Stimulated activated memory B cell treated with anti-CD40 and anti-IgM and Interleukin-4, amounts not matched to agents 10 μg/mL and 1 μg/mL and 100 μg/mL, for 72 hours (primary cell): ENCODE measurements around the gene RRBP1.

ENCODE experiments used
- ATAC-seq: fragments of 150-1000 bp; cut with Tn5 transposase; 2 replicates; pipeline ENCODE4 v1.10.0; 2021
- H3K27ac Mint-ChIP-seq: one replicate; pipeline ENCODE4 v1.8.0; 2022; ENCODE audit warnings: mild to moderate bottlenecking, mixed read lengths
- H3K27me3 Mint-ChIP-seq: one replicate; pipeline ENCODE4 v1.8.0; 2022; ENCODE audit warnings: mixed read lengths
- H3K36me3 Mint-ChIP-seq: one replicate; pipeline ENCODE4 v1.8.0; 2022; ENCODE audit warnings: mixed read lengths
- H3K4me1 Mint-ChIP-seq: one replicate; pipeline ENCODE4 v1.8.0; 2022; ENCODE audit warnings: mixed read lengths
- H3K4me3 Mint-ChIP-seq: one replicate; pipeline ENCODE4 v1.8.0; 2022; ENCODE audit warnings: mild to moderate bottlenecking, moderate library complexity, mixed read lengths
- H3K9me3 Mint-ChIP-seq: one replicate; pipeline ENCODE4 v1.8.0; 2022; ENCODE audit warnings: mixed read lengths

Gene RRBP1, protein sequence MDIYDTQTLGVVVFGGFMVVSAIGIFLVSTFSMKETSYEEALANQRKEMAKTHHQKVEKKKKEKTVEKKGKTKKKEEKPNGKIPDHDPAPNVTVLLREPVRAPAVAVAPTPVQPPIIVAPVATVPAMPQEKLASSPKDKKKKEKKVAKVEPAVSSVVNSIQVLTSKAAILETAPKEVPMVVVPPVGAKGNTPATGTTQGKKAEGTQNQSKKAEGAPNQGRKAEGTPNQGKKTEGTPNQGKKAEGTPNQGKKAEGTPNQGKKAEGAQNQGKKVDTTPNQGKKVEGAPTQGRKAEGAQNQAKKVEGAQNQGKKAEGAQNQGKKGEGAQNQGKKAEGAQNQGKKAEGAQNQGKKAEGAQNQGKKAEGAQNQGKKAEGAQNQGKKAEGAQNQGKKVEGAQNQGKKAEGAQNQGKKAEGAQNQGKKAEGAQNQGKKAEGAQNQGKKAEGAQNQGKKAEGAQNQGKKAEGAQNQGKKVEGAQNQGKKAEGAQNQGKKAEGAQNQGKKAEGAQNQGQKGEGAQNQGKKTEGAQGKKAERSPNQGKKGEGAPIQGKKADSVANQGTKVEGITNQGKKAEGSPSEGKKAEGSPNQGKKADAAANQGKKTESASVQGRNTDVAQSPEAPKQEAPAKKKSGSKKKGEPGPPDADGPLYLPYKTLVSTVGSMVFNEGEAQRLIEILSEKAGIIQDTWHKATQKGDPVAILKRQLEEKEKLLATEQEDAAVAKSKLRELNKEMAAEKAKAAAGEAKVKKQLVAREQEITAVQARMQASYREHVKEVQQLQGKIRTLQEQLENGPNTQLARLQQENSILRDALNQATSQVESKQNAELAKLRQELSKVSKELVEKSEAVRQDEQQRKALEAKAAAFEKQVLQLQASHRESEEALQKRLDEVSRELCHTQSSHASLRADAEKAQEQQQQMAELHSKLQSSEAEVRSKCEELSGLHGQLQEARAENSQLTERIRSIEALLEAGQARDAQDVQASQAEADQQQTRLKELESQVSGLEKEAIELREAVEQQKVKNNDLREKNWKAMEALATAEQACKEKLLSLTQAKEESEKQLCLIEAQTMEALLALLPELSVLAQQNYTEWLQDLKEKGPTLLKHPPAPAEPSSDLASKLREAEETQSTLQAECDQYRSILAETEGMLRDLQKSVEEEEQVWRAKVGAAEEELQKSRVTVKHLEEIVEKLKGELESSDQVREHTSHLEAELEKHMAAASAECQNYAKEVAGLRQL (N-terminal part only)

DNA sequence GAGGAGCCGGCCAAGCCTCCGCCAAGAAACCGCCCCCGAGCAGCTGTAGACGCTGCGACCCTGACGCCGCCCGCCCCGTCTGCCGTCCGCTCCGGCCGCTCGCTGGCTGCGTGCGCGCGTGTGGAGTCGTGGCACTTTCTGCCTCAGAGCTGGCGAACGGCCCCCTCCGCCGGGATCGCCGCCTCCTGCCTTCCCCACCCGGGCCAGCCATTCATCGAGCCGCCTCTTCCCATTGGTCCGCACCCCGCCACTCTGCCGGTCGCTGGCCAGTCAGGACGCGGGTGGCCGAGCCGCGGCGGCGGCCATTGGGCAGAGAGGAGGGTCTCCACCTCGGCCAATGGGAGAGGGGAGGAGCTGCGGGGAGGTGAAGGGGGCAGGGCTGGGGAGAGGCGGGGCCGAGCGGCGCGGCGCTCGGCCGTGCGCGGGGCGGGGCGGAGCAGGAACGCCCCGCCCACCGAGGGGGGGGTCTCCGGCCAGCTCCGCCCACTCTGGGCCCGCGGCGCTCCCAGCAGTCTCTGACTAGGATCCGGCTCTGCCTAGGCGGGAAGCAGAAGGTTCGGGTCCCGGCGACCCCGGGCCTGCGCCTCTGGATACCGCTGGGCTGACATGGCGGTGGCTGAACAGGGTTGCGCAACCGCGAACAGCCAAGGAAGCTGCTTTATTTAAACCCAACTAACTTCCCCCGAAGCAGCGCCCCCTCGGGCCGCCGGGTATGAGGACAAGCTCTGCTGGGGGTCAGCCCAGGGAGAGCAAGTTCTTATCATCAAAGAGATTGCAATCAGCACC is at the start of gene RRBP1:
TSS of gene RRBP1 (minus strand) at position 140 of the 786 bp plus-strand sequence. CDS start 21,735 bp downstream, outside the sequence.
- peak within 1 kb of the TSS; percentile 82 for H3K4me3 Mint-ChIP-seq

DNA sequence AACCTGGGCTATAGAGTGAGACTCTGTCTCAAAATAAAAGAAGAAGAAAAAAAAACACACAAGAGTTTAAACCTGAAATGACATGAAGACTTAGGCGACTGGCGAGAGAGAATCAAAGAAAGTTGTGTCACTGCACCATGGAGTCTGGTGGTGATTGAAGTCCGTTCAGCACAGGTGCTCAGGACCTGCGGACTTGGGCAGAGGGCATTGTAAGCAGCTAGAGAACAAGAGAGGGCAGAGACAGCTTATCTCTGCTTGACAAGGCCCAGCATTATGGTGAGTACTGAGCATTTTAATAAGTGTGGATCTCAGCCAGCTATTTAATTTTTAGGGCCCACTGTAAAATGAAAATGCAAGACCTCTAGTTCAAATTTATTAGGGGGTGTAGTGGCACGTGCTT is 49.2 kb upstream of the RRBP1 start:
- no peaks in the 10 kb centered on the region for H3K36me3 Mint-ChIP-seq
- peaks cover 38% of the 10 kb centered on the region for H3K27me3 Mint-ChIP-seq
- H3K4me3 Mint-ChIP-seq: no peak overlapping the region
- no peaks in the 10 kb centered on the region for H3K4me1 Mint-ChIP-seq
- H3K27ac Mint-ChIP-seq: no peak overlapping the region
- no peak for ATAC-seq
- H3K9me3 Mint-ChIP-seq: peaks cover 2% of the 10 kb centered on the region

More for the DNA sequence above, at the start of gene RRBP1:
- Mint-ChIP-seq H3K36me3 (no peaks in the 10 kb centered on the region), H3K9me3 (peaks cover 8% of the 10 kb centered on the region), H3K27ac (peak within 1 kb of the TSS; percentile 75), H3K4me1 (peaks cover 18% of the 10 kb centered on the region), H3K27me3 (peaks cover 39% of the 10 kb centered on the region)
- peak; percentile 97 for ATAC-seq

DNA sequence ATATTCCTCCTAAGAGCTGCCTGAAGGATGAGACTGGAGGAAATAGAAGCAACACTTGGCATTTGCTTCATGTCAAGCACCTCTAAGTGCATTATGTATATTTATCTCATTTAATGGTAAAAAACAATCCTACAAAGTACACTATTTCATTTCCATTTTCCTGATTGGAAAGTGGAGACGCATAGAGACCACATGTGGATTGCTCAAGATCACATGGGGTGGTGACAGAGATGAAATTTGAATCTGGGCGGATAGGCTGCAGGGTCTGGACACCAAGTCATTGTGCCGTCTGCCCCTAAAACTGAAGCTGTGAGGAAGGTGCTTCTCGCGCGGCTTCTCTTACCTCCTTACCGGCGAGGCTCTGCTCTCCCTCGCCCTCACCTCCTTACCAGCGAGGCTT is 48.0 kb upstream of the RRBP1 start:
- Mint-ChIP-seq H3K27ac (no peak overlapping the region), H3K36me3 (no peaks in the 10 kb centered on the region), H3K4me1 (no peaks in the 10 kb centered on the region), H3K27me3 (peaks cover 38% of the 10 kb centered on the region), H3K4me3 (no peak overlapping the region), H3K9me3 (no peaks in the 10 kb centered on the region)
- no peak for ATAC-seq

DNA sequence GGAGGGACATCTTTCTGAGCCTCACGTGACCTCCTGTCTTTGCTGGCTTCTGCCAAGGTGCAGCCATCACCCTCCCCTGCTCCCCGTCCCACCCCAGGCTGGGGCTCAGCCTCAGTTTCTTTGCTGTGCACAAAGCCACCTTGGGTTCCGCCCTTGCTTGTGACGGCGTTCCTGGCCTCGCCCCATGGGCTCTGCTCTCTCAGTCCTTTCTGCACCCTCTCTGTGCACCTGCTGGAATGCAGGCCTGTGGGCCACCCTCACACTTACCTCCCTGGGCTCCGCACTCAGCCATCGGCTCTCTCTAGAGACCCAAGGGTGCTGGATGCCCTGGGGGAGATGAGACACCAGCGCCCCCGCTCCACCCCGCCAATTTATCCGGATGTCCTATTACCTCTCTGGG is 46.0 kb upstream of the RRBP1 start:
- Mint-ChIP-seq H3K4me3 (no peak overlapping the region), H3K4me1 (no peaks in the 10 kb centered on the region), H3K27ac (no peak overlapping the region), H3K36me3 (no peaks in the 10 kb centered on the region), H3K27me3 (peaks cover 43% of the 10 kb centered on the region), H3K9me3 (no peaks in the 10 kb centered on the region)
- ATAC-seq: no peak

DNA sequence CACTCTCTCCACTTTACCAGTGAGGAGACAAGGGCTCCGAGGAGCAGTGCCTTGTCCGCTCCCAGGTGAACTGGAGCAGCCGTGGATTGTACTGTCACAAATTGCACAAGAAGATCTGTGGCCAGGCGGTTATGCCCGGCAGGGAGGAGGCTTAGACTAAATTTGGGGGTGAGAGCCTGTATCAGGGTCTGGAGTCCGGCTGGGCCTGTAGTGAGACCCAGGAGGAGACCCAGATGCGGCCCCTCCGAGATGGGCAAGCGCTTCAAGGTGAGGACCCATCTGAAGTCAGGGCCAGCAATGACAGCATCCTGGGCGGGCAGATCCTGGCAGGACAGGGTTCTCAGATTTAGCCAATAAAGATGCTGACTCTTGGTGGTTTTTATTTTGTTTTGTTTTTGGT is 45.3 kb upstream of the RRBP1 start:
- Mint-ChIP-seq H3K36me3 (no peaks in the 10 kb centered on the region), H3K4me3 (no peak overlapping the region), H3K27ac (no peak overlapping the region), H3K9me3 (no peaks in the 10 kb centered on the region), H3K27me3 (peaks cover 50% of the 10 kb centered on the region), H3K4me1 (no peaks in the 10 kb centered on the region)
- no peak for ATAC-seq

DNA sequence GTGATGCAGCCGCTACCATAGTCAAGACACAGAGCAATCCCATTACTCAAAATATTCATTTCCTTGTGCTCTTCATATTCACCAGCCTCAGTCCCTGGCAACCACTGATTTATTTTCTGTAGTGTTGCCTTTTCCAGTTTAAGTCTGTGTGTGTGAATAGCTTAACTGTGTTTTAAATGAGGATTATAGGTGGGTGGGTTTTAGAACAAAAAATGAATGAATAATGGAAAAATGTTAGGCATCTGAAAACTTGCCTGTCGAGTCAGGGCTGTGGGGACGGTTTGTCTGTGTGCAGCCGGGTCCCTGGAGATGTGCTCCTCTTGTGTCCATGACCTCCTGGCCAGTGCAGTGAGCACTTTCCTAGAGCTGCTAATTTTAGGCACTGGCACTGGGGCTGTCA is 44.9 kb upstream of the RRBP1 start:
- H3K9me3 Mint-ChIP-seq: no peaks in the 10 kb centered on the region
- H3K4me3 Mint-ChIP-seq: no peak overlapping the region
- no peaks in the 10 kb centered on the region for H3K36me3 Mint-ChIP-seq
- no peak overlapping the region for H3K27ac Mint-ChIP-seq
- peaks cover 55% of the 10 kb centered on the region for H3K27me3 Mint-ChIP-seq
- no peak for ATAC-seq
- H3K4me1 Mint-ChIP-seq: no peaks in the 10 kb centered on the region

DNA sequence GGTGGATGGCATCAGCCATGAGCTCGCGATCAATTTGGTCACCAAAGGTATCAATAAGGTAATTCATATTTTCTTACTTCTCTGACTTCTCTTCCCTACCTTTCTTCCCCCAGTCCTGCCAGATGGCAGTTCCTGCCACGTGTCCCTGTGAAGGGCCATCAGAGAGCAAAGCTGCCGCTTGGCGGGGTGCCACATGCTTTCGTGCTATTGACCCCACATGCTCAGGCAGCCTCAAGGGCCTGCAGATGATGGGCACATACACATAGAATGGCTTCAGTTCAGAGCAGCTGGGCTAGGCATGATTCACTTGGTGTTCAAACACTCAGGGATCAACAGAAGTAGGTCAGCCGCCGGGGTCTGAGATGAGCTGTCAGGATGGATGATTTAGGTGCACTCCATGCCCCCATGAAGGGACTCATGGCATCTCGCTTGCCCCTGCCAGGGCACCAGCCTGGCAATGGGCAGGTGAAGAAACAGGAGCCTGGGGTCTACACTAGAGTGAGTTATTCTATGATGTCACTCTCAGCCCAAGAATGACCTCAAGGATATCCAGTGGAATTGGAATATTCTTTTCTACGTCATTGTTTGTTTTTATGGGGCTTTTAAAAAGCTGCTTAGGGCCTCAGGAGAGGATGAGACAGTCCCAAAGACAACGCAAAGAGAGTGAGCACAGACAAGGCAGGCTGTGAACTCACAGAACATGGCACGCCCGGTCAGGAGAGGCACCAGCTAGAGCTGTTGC is 43.2 kb upstream of the RRBP1 start:
- Mint-ChIP-seq H3K27ac (no peak overlapping the region), H3K4me3 (no peak overlapping the region), H3K27me3 (peaks cover 47% of the 10 kb centered on the region), H3K9me3 (no peaks in the 10 kb centered on the region), H3K4me1 (no peaks in the 10 kb centered on the region), H3K36me3 (no peaks in the 10 kb centered on the region)
- ATAC-seq: no peak

DNA sequence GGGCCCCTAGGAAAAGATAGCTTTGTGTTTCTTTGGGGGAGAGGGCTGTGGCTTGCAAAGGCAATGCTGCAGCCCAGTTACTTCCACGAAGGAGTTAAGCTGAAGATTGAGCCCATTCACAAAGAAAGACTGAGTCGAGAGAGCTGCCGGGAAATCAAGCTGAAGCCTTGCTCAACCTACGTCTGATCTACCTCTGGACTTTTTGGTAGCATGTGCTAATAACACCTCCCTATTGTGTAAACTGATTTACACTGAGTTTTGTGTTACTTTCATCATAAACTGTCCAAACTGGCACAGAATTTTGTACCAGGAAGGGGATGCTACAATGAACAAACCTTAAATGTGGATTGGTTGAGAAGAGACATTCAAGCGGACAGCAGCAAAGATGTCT is 41.3 kb upstream of the RRBP1 start:
- Mint-ChIP-seq H3K4me3 (no peak overlapping the region), H3K4me1 (no peaks in the 10 kb centered on the region), H3K9me3 (no peaks in the 10 kb centered on the region), H3K36me3 (no peaks in the 10 kb centered on the region), H3K27me3 (peaks cover 40% of the 10 kb centered on the region), H3K27ac (no peak overlapping the region)
- ATAC-seq: no peak

DNA sequence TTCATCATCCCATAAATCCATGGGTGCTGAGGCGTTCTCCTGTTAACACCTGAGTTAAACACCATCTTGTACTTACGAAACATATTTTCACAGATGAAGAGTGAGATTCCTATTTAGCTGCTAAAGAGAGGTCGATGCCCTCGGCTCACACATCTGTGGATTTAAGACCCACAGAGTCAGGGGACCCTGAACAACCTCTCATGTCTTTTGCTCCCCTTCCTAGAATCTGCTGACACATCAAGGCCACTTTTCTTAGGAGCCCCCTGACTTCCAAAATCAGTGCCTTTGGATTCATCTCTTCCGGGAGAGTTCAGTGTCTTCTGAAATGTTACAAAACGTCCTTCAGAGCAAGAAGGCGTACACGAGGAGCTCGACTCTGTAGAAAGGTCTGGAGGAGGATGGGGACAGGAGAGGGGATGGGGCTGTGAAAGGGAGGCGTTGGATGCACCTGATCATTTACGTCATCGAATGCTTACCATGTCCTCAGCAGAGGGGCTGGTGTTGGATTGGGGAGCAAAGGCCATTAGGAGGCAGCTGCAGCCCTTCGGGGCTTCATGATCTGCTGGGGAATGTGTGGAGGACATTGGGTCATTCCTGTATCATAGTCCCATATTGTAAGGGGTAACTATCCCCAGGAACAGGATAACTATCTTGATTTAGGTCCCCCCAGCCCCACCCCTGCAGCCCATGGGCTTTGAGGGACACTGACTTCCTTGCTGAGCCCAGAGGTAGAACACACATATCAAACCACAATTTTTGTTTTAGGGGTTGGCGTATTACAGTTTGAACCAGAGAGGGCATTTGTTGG is 40.7 kb upstream of the RRBP1 start:
- Mint-ChIP-seq H3K9me3 (no peaks in the 10 kb centered on the region), H3K36me3 (no peaks in the 10 kb centered on the region), H3K4me1 (no peaks in the 10 kb centered on the region), H3K27me3 (peaks cover 36% of the 10 kb centered on the region), H3K27ac (no peak overlapping the region), H3K4me3 (no peak overlapping the region)
- ATAC-seq: no peak

DNA sequence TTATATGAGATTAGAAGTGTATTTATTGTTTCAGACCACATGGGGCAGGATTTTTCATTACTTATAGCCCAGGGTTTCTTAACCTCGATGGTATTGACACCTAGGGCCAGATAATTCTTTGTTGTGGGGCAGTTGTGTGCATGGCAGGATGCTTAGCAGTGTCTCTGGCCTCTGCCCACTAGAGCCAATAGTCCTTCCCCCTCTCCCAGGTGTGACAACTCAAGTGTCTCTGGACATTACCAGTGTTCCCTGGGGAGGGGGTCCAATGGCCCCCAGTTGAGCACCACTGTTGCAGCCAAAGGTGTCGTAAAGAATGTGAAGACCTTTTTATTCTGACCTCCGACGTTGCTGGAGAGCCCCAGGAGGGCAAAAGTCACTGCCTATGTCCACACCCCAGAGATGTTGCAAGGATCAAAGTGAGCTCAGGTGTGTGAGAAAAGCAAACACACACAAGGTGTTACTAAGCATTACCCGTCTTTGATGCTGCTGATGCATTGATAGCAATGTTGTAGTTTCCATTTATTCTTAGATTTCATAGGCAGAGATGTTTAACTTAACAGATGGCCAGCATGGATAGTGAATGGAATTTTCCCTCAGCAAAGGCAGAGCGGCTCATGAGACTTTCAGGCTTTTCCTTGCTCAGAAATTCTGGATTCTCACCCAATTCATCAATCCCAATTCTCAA is 39.9 kb upstream of the RRBP1 start:
- Mint-ChIP-seq H3K4me1 (no peaks in the 10 kb centered on the region), H3K36me3 (no peaks in the 10 kb centered on the region), H3K4me3 (no peak overlapping the region), H3K27me3 (peaks cover 36% of the 10 kb centered on the region), H3K9me3 (no peaks in the 10 kb centered on the region), H3K27ac (no peak overlapping the region)
- ATAC-seq: no peak

DNA sequence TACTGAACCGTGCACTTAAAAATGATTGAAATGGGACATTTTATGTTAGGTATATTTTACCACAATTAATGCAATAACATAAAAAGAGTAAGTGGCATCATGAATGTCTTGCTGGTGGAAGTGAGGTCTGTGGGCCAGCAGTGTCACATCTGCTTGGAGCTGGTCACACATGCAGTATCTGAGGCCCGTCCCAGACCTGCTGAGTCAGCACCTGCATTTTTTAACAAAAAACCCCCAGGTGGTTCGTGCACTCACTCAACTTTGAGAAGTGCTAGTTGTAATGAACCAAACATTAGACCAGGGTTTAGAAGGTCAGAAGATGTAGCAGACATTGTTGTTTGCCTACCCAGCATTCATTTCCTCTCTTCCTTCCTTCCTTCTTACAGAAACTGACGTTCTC is 38.7 kb upstream of the RRBP1 start:
- Mint-ChIP-seq H3K4me3 (no peak overlapping the region), H3K4me1 (no peaks in the 10 kb centered on the region), H3K9me3 (no peaks in the 10 kb centered on the region), H3K27ac (no peak overlapping the region), H3K36me3 (no peaks in the 10 kb centered on the region), H3K27me3 (peaks cover 36% of the 10 kb centered on the region)
- ATAC-seq: no peak

DNA sequence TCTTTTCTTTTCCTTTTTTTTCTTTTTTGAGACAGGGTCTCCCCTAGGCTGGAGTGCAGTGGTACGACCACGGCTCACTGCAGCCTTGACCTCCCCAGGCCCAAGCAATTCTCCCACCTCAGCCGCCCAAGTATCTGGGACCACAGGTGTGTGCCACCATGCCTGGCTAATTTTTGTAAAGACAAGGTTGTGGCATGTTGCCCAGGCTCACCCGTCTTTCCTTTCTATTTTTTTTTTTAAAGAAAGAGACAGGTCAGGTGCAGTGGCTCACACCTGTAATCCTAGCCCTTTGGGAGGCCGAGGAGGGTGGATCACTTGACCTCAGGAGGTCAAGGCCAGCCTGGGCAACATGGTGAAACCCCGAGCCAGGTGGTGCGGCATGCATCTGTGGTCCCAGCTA is 34.3 kb upstream of the RRBP1 start:
- no peak overlapping the region for H3K27ac Mint-ChIP-seq
- no peaks in the 10 kb centered on the region for H3K36me3 Mint-ChIP-seq
- H3K9me3 Mint-ChIP-seq: no peaks in the 10 kb centered on the region
- H3K4me1 Mint-ChIP-seq: no peaks in the 10 kb centered on the region
- no peak overlapping the region for H3K4me3 Mint-ChIP-seq
- H3K27me3 Mint-ChIP-seq: peaks cover 27% of the 10 kb centered on the region
- ATAC-seq: no peak

DNA sequence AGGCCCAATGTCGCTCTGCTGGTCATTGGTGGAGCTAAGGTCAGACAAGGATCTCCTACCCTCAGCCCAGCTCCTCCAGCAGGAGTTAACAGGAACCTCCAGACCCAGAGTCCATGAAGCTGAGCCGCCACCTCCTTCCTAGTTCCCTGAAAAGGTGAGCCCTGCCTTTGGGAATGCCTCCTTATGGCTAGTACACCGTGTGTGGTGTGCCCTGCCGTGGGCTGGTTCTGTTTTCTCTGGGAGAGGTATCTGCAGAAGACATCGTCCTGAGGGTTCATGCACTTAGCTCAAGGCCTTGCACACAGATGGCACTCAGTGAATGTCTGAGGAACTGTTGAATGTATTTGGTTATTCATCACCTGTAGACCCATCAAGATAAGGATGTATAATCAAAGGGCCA is 33.0 kb upstream of the RRBP1 start:
- H3K27ac Mint-ChIP-seq: no peak overlapping the region

More for the DNA sequence above, 33.0 kb upstream of the RRBP1 start:
- peaks cover 26% of the 10 kb centered on the region for H3K27me3 Mint-ChIP-seq
- no peaks in the 10 kb centered on the region for H3K36me3 Mint-ChIP-seq
- H3K4me1 Mint-ChIP-seq: peaks cover 5% of the 10 kb centered on the region
- ATAC-seq: no peak
- no peak overlapping the region for H3K4me3 Mint-ChIP-seq
- no peaks in the 10 kb centered on the region for H3K9me3 Mint-ChIP-seq
